Thoracic aorta (tissue), 2 donors: ENCODE results near the gene COMMD7. TPM values are rescaled to one million over a fixed set of nuclear protein-coding genes. Genes with fewer than 3 reads are reported as not detected.

Source experiments
- ATAC-seq: fragments of 150-250 bp; one replicate; pipeline ENCODE4 v1.8.0; 2017; ENCODE audit warnings: low read depth; ENCODE audit not compliant: insufficient number of reproducible peaks, low FRiP score
- DNase-seq: peaks from one replicate; pipeline ENCODE4 v3.0.0-alpha.2; 2020; ENCODE audit warnings: low spot score
- H3K27ac ChIP-seq, 2 donors: fragments of 200-600 bp; sonication (generic); 1 replicate in 1 of 2; 2 replicates in 1 of 2; pipeline ENCODE4 v1.5.1; 2016; ENCODE audit warnings: mild to moderate bottlenecking in 2 of 2, moderate library complexity in 2 of 2
- H3K27me3 ChIP-seq: fragments of 200-600 bp; sonication (generic); replicated peaks from 2 replicates; pipeline ENCODE4 v1.6.0; 2016; ENCODE audit warnings: mild to moderate bottlenecking; ENCODE audit not compliant: insufficient read depth
- H3K36me3 ChIP-seq: fragments of 200-600 bp; sonication (generic); one replicate; pipeline ENCODE4 v1.5.1; 2016
- H3K4me1 ChIP-seq, 2 donors: fragments of 200-600 bp; sonication (generic); 1 replicate in 1 of 2; 2 replicates in 1 of 2; pipeline versions ENCODE4 v1.5.1 to v1.6.0; 2016; ENCODE audit warnings: low read depth in 2 of 2, mild to moderate bottlenecking in 1 of 2; ENCODE audit not compliant: control insufficient read depth in 1 of 2
- H3K4me3 ChIP-seq: fragments of 200-600 bp; sonication (generic); 2 replicates; pipeline ENCODE4 v1.5.1; 2016; ENCODE audit warnings: mild to moderate bottlenecking
- H3K9me3 ChIP-seq: fragments of 200-600 bp; sonication (generic); 2 replicates; pipeline ENCODE4 v1.5.1; 2016
- CTCF ChIP-seq: fragments of 200-600 bp; sonication (generic); IDR thresholded peaks from one replicate; pipeline ENCODE4 v1.5.1; 2019; ENCODE audit warnings: antibody characterized with exemption
- total RNA-seq, 2 donors: library from RNA; depleted of rRNA; stranded (reverse); fragments of >200 nt; gene quantifications; one replicate each; pipeline versions ENCODE4 v1.1.0 to v1.2.3, GENCODE V29; 2016

The COMMD7 gene
- total RNA-seq, 2 donors from 2014 or later: 15.7 to 24.6 TPM

- DNase-seq (no peak), ATAC-seq (no peak)
- H3K4me3 ChIP-seq: no peak overlapping the region
- no peak for TF ChIP-seq CTCF
- H3K27ac ChIP-seq: no peak overlapping the region
- no peaks in the 10 kb centered on the region for H3K27me3 ChIP-seq
- H3K4me1 ChIP-seq: peaks cover 0 to 2% of the 10 kb centered on the region in 2 donors
- H3K36me3 ChIP-seq: no peaks in the 10 kb centered on the region
- no peaks in the 10 kb centered on the region for H3K9me3 ChIP-seq
These were observed 70.0 kb downstream of the COMMD7 start for GRCh38 chr20:32672982-32673851.

- Histone ChIP-seq H3K4me3 (no peak overlapping the region), H3K4me1 (peaks cover 0 to 2% of the 10 kb centered on the region in 2 donors), H3K9me3 (no peaks in the 10 kb centered on the region), H3K36me3 (no peaks in the 10 kb centered on the region), H3K27me3 (no peaks in the 10 kb centered on the region), H3K27ac (no peak overlapping the region)
- TF ChIP-seq CTCF: no peak
- DNase-seq: no peak
- no peak for ATAC-seq
These were observed 70.8 kb downstream of the COMMD7 start for GRCh38 chr20:32672394-32672981.

GRCh38 chr20:32670773-32671455 is 72.4 kb downstream of the COMMD7 start:
- H3K4me3 ChIP-seq: no peak overlapping the region
- H3K36me3 ChIP-seq: no peaks in the 10 kb centered on the region
- no peaks in the 10 kb centered on the region for H3K27me3 ChIP-seq
- H3K9me3 ChIP-seq: no peaks in the 10 kb centered on the region
- ATAC-seq (no peak), DNase-seq (no peak)
- H3K27ac ChIP-seq: no peak overlapping the region
- H3K4me1 ChIP-seq: peaks cover 0 to 2% of the 10 kb centered on the region in 2 donors
- TF ChIP-seq CTCF: no peak

- Histone ChIP-seq H3K27me3 (no peaks in the 10 kb centered on the region), H3K36me3 (no peaks in the 10 kb centered on the region), H3K4me1 (no peaks in the 10 kb centered on the region), H3K27ac (no peak overlapping the region), H3K4me3 (no peak overlapping the region), H3K9me3 (no peaks in the 10 kb centered on the region)
- ATAC-seq (no peak), DNase-seq (no peak)
- no peak for TF ChIP-seq CTCF
These were observed 76.2 kb downstream of the COMMD7 start for GRCh38 chr20:32667027-32667426.

- Histone ChIP-seq H3K4me3 (no peak overlapping the region), H3K9me3 (no peaks in the 10 kb centered on the region), H3K4me1 (no peaks in the 10 kb centered on the region), H3K27me3 (no peaks in the 10 kb centered on the region), H3K36me3 (no peaks in the 10 kb centered on the region), H3K27ac (no peak overlapping the region)
- DNase-seq: no peak
- no peak for TF ChIP-seq CTCF
- no peak for ATAC-seq
These were observed 78.5 kb downstream of the COMMD7 start for GRCh38 chr20:32664678-32665159.
